ENCODE measurements around the gene SCFD2.

SCFD2 gene

GRCh38 chr4:53123171-53123570 is 242.7 kb downstream of the SCFD2 start:
- Histone ChIP-seq H3K4me3 (ENCODE audit: low read depth, low read length, poor library complexity, severe bottlenecking) (no peak overlapping the region), H3K27ac (ENCODE audit: low read depth, low read length, poor library complexity, severe bottlenecking) (no peak overlapping the region), H3K27me3 (ENCODE audit: insufficient read depth, low read length) (no peaks in the 10 kb centered on the region), H3K79me2 (ENCODE audit: insufficient read depth, low read length) (no peaks in the 10 kb centered on the region), H4K20me1 (ENCODE audit: insufficient read depth, low read length) (no peaks in the 10 kb centered on the region), H3K4me2 (ENCODE audit: low read length) (no peak overlapping the region), H3F3A (ENCODE audit: insufficient read depth, low read length) (0 out of 2 replicates have a peak, but pooled peaks cover 3% of the 10 kb centered on the region), H3K9me2 (ENCODE audit: low read depth, low read length) (no peaks in the 10 kb centered on the region), H3K36me3 (ENCODE audit: insufficient read depth, low read length) (no peaks in the 10 kb centered on the region), H2AFZ (ENCODE audit: low read length) (no peak overlapping the region), H3K9ac (ENCODE audit: low read length) (no peak overlapping the region), H3K9me3 (ENCODE audit: low read length) (no peaks in the 10 kb centered on the region), H3K4me1 (ENCODE audit: insufficient read depth, low read length, severe bottlenecking) (no peaks in the 10 kb centered on the region)
- no peak for TF ChIP-seq EZH2 (IDR thresholded peaks at IDR 0.05; ENCODE audit: borderline replicate concordance, low read length)
- TF ChIP-seq CTCF (IDR thresholded peaks at IDR 0.05; ENCODE audit: low read length) = no peak

- Histone ChIP-seq H3K27ac (ENCODE audit: low read depth, low read length, poor library complexity, severe bottlenecking) (no peak overlapping the region), H3K4me1 (ENCODE audit: insufficient read depth, low read length, severe bottlenecking) (no peaks in the 10 kb centered on the region), H3K79me2 (ENCODE audit: insufficient read depth, low read length) (no peaks in the 10 kb centered on the region), H3K4me3 (ENCODE audit: low read depth, low read length, poor library complexity, severe bottlenecking) (no peak overlapping the region), H4K20me1 (ENCODE audit: insufficient read depth, low read length) (no peaks in the 10 kb centered on the region), H3K9me3 (ENCODE audit: low read length) (no peaks in the 10 kb centered on the region), H3K4me2 (ENCODE audit: low read length) (no peak overlapping the region), H3K9ac (ENCODE audit: low read length) (no peak overlapping the region), H3K27me3 (ENCODE audit: insufficient read depth, low read length) (no peaks in the 10 kb centered on the region), H2AFZ (ENCODE audit: low read length) (no peak overlapping the region), H3F3A (ENCODE audit: insufficient read depth, low read length) (0 out of 2 replicates have a peak, but pooled peaks cover 3% of the 10 kb centered on the region), H3K36me3 (ENCODE audit: insufficient read depth, low read length) (no peaks in the 10 kb centered on the region), H3K9me2 (ENCODE audit: low read depth, low read length) (no peaks in the 10 kb centered on the region)
- TF ChIP-seq CTCF (IDR thresholded peaks at IDR 0.05; ENCODE audit: low read length) = no peak
- TF ChIP-seq EZH2 (IDR thresholded peaks at IDR 0.05; ENCODE audit: borderline replicate concordance, low read length) = no peak
Observed at GRCh38 chr4:53122280-53123116, 243.4 kb downstream of the SCFD2 start.

- Histone ChIP-seq H3K27me3 (ENCODE audit: insufficient read depth, low read length) (no peaks in the 10 kb centered on the region), H3K9me2 (ENCODE audit: low read depth, low read length) (no peaks in the 10 kb centered on the region), H3K9me3 (ENCODE audit: low read length) (no peaks in the 10 kb centered on the region), H2AFZ (ENCODE audit: low read length) (no peak overlapping the region), H3K4me3 (ENCODE audit: low read depth, low read length, poor library complexity, severe bottlenecking) (no peak overlapping the region), H3F3A (ENCODE audit: insufficient read depth, low read length) (0 out of 2 replicates have a peak, but pooled peaks cover 3% of the 10 kb centered on the region), H4K20me1 (ENCODE audit: insufficient read depth, low read length) (no peaks in the 10 kb centered on the region), H3K36me3 (ENCODE audit: insufficient read depth, low read length) (no peaks in the 10 kb centered on the region), H3K9ac (ENCODE audit: low read length) (no peak overlapping the region), H3K27ac (ENCODE audit: low read depth, low read length, poor library complexity, severe bottlenecking) (no peak overlapping the region), H3K4me1 (ENCODE audit: insufficient read depth, low read length, severe bottlenecking) (no peaks in the 10 kb centered on the region), H3K4me2 (ENCODE audit: low read length) (no peak overlapping the region), H3K79me2 (ENCODE audit: insufficient read depth, low read length) (no peaks in the 10 kb centered on the region)
- TF ChIP-seq EZH2 (IDR thresholded peaks at IDR 0.05; ENCODE audit: borderline replicate concordance, low read length) = no peak
Observed at GRCh38 chr4:53121264-53121865, 244.5 kb downstream of the SCFD2 start.
